K562 (cell line): ENCODE measurements around the gene RBMX. TPM values are rescaled to one million over a fixed set of nuclear protein-coding genes. Genes with fewer than 3 reads are reported as not detected.
A peak's percentile ranks its signal among the peaks of the same experiment; 100 is the strongest.

Source experiments
- CCNT2 ChIP-seq: IDR thresholded peaks from 2 replicates; pipeline ENCODE4 v1.6.1; 2011; ENCODE audit warnings: borderline replicate concordance, low read depth, mild to moderate bottlenecking, moderate library complexity, mixed read lengths, low read length; ENCODE audit not compliant: insufficient read length; ENCODE audit errors: extremely low read depth
- EGR1 ChIP-seq: fragments of 450-650 bp; conservative IDR thresholded peaks from 2 replicates; pipeline ENCODE4 v1.6.1; 2017; ENCODE audit warnings: mild to moderate bottlenecking
- HOXB6 ChIP-seq: fragments of 250-450 bp; sonication (Bioruptor Pico); IDR thresholded peaks from 2 replicates; pipeline ENCODE4 v1.5.1; 2022; ENCODE audit warnings: mild to moderate bottlenecking, borderline replicate concordance
- L3MBTL2 ChIP-seq: fragments of 450-650 bp; IDR thresholded peaks from 2 replicates; pipeline ENCODE4 v1.6.1; 2016; ENCODE audit warnings: mild to moderate bottlenecking, moderate library complexity
- RBBP5 ChIP-seq: fragments of 200-600 bp; sonication (generic); IDR thresholded peaks from 2 replicates; pipeline ENCODE4 v1.6.1; 2012; ENCODE audit warnings: borderline replicate concordance, mild to moderate bottlenecking, low read length, control low read depth, inconsistent platforms; ENCODE audit not compliant: insufficient read depth, poor library complexity, severe bottlenecking
- RNF219 ChIP-seq: fragments of 250-450 bp; sonication (Bioruptor Pico); IDR thresholded peaks from 2 replicates; pipeline ENCODE4 v1.5.0; 2022; ENCODE audit warnings: mild to moderate bottlenecking
- SMARCC2 ChIP-seq: fragments of 450-650 bp; IDR thresholded peaks from 2 replicates; pipeline ENCODE4 v1.6.1; 2017; ENCODE audit warnings: antibody characterized with exemption, moderate library complexity, mild to moderate bottlenecking, low read depth
- STAT5A ChIP-seq: IDR thresholded peaks from 2 replicates; pipeline ENCODE4 v1.6.1; 2012; ENCODE audit warnings: low read length, inconsistent platforms, borderline replicate concordance
- SUPT5H ChIP-seq: fragments of 450-650 bp; IDR thresholded peaks from 2 replicates; pipeline ENCODE4 v1.6.1; 2016
- TBP ChIP-seq: optimal IDR thresholded peaks from 2 replicates; pipeline ENCODE3; 2011; ENCODE audit warnings: low read depth, low read length, improper control_type of control experiment
- THRAP3 ChIP-seq: fragments of 450-650 bp; IDR thresholded peaks from 2 replicates; pipeline ENCODE4 v1.6.1; 2016; ENCODE audit warnings: mild to moderate bottlenecking, inconsistent platforms, borderline replicate concordance
- ZNF146 ChIP-seq: IDR thresholded peaks from one replicate; pipeline ENCODE4 v1.6.1; 2018; ENCODE audit warnings: missing compliant biosample characterization; ENCODE audit not compliant: unreplicated experiment
- ZNF217 ChIP-seq: sonication (generic); formaldehyde crosslinking; IDR thresholded peaks from 2 replicates; pipeline ENCODE4 v1.8.0; 2022; ENCODE audit warnings: mild to moderate bottlenecking, missing genetic modification reagents
- ZNF395 ChIP-seq: fragments of 200-800 bp; sonication (Bioruptor generic); IDR thresholded peaks from 2 replicates; pipeline ENCODE4 v1.6.1; 2017; ENCODE audit warnings: missing genetic modification characterization, missing compliant biosample characterization
- ZNF75A ChIP-seq: fragments of 450-650 bp; formaldehyde crosslinking; IDR thresholded peaks from 2 replicates; pipeline ENCODE4 v1.4.0; 2020; ENCODE audit warnings: mild to moderate bottlenecking
- polyA plus RNA-seq, 8 experiments: library from polyadenylated mRNA; depleted of rRNA in 4 of 8; stranded (reverse) in 5 of 8; unstranded in 3 of 8; fragments of >200 nt; fragmentation: Nextera tagmentation in 2 of 8; fragmentation: Illumina TruSeq in 1 of 8; extraction: Ambion mirVana in 2 of 8; extraction: Trizol in 1 of 8; gene quantifications; 2 replicates each; pipeline versions ENCODE4 v1.2.1 to v1.2.3, GENCODE V29; 2011 to 2014; ENCODE audit warnings: inconsistent platforms in 1 of 8, missing spikeins in 1 of 8
- total RNA-seq, 7 experiments: library from RNA; depleted of rRNA in 6 of 7; stranded (reverse); fragments of >200 nt in 6 of 7; fragmentation: Illumina TruSeq in 2 of 7; extraction: Trizol in 2 of 7; gene quantifications; 2 replicates each; pipeline versions ENCODE4 v1.2.1 to v1.2.3, GENCODE V29; 2011 to 2021; ENCODE audit warnings: low replicate concordance in 1 of 7
- TF ChIP-seq, protein P1 (sequence below): sonication (generic); formaldehyde crosslinking; IDR thresholded peaks from 2 replicates; pipeline ENCODE4 v1.8.0; 2022; ENCODE audit warnings: mild to moderate bottlenecking, low read depth, missing genetic modification reagents
- TF ChIP-seq, protein P2 (sequence below), 3 experiments: fragments of 200-800 bp in 1 of 3; sonication (Bioruptor generic) in 1 of 3; sonication (generic) in 1 of 3; formaldehyde crosslinking in 1 of 3; IDR thresholded peaks; 2 replicates each; pipeline versions ENCODE4 v1.6.1 to v1.8.0; 2016 to 2022; ENCODE audit warnings: mild to moderate bottlenecking in 2 of 3, missing compliant biosample characterization in 2 of 3, missing genetic modification characterization in 2 of 3, missing genetic modification reagents in 1 of 3
- TF ChIP-seq, protein P3 (sequence below): sonication (generic); formaldehyde crosslinking; IDR thresholded peaks from 2 replicates; pipeline ENCODE4 v1.5.0; 2020; ENCODE audit warnings: missing genetic modification reagents

The RBMX gene
- total and polyA plus RNA-seq, 9 of the 15 experiments (the other 6 are each of a cell fraction or from before 2014, with no cell fraction given), result 405 to 671 (median 540) TPM

GRCh38 chrX:136909119-136909705, 28.7 kb upstream of the RBMX start (continued):
- peak; percentile 9 for TF ChIP-seq TBP
- TF ChIP-seq RBBP5, result peak; percentile 17
- TF ChIP-seq, protein P1, sequence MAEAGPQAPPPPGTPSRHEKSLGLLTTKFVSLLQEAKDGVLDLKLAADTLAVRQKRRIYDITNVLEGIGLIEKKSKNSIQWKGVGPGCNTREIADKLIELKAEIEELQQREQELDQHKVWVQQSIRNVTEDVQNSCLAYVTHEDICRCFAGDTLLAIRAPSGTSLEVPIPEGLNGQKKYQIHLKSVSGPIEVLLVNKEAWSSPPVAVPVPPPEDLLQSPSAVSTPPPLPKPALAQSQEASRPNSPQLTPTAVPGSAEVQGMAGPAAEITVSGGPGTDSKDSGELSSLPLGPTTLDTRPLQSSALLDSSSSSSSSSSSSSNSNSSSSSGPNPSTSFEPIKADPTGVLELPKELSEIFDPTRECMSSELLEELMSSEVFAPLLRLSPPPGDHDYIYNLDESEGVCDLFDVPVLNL (CRISPR knock-in tag), result no peak
- TF ChIP-seq ZNF75A (CRISPR knock-in tag), result no peak
- TF ChIP-seq SMARCC2, result no peak
- TF ChIP-seq THRAP3, result no peak
- no peak for TF ChIP-seq SUPT5H
- no peak for TF ChIP-seq STAT5A
- no peak for TF ChIP-seq RNF219
- TF ChIP-seq EGR1, result no peak
- TF ChIP-seq, protein P2, sequence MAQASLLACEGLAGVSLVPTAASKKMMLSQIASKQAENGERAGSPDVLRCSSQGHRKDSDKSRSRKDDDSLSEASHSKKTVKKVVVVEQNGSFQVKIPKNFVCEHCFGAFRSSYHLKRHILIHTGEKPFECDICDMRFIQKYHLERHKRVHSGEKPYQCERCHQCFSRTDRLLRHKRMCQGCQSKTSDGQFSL (CRISPR knock-in tag; IDR thresholded peaks at IDR 0.05), result peak; percentile 99
- TF ChIP-seq, protein P2 (tag; IDR thresholded peaks at IDR 0.05), result peak in 1 of 2 experiments; percentile 93; a peak in 2 of 4 replicates
- no peak for TF ChIP-seq HOXB6 (CRISPR knock-in tag)
- TF ChIP-seq ZNF217 (CRISPR knock-in tag), result no peak
- TF ChIP-seq, protein P3, sequence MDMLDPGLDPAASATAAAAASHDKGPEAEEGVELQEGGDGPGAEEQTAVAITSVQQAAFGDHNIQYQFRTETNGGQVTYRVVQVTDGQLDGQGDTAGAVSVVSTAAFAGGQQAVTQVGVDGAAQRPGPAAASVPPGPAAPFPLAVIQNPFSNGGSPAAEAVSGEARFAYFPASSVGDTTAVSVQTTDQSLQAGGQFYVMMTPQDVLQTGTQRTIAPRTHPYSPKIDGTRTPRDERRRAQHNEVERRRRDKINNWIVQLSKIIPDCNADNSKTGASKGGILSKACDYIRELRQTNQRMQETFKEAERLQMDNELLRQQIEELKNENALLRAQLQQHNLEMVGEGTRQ (CRISPR knock-in tag), result no peak
- TF ChIP-seq CCNT2, result no peak
- 0 out of 2 replicates have a peak, but pooled peaks have one; percentile 29 for TF ChIP-seq L3MBTL2
- no peak for TF ChIP-seq ZNF146 (CRISPR knock-in tag)
- TF ChIP-seq ZNF395 (CRISPR knock-in tag), result peak; percentile 49; the same call in 1 of the 2 replicates
